Uterus (tissue), 2 donors: ENCODE data around the gene APP.

Source experiments
- POLR2A ChIP-seq, 2 donors: fragments of 450-650 bp; IDR thresholded peaks; one replicate each; pipeline ENCODE4 v1.6.1; 2016; ENCODE audit warnings: antibody characterized with exemption in 2 of 2, mild to moderate bottlenecking in 1 of 2, moderate library complexity in 1 of 2
- TF ChIP-seq, protein P1 (sequence below), 4 experiments: fragments of 200-600 bp in 2 of 4; fragments of 450-650 bp in 2 of 4; sonication (generic) in 2 of 4; IDR thresholded peaks; one replicate each; pipeline ENCODE4 v1.5.1; 2016 to 2019; ENCODE audit warnings: antibody characterized with exemption in 4 of 4, mild to moderate bottlenecking in 2 of 4, moderate library complexity in 1 of 4

DNA sequence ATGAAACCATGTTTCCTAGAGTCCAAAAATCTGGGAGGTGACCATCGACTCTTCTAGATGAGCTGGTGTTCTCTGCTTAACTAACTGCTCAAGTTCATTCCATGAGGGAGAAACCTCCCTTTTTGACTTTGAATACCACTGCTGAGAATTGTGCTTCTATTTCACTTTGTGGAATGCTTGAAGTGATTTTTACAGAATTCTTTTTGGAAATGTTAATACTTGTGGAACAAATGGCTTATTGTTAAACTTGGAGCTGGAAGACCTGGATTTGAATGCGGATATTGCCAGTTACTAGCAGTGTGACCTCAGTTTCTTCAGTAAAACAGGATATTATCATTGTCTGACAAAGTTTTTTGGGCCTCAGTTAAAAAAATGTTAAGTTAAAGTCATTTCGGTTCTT is 36.5 kb upstream of the APP start:
- TF ChIP-seq, protein P1, sequence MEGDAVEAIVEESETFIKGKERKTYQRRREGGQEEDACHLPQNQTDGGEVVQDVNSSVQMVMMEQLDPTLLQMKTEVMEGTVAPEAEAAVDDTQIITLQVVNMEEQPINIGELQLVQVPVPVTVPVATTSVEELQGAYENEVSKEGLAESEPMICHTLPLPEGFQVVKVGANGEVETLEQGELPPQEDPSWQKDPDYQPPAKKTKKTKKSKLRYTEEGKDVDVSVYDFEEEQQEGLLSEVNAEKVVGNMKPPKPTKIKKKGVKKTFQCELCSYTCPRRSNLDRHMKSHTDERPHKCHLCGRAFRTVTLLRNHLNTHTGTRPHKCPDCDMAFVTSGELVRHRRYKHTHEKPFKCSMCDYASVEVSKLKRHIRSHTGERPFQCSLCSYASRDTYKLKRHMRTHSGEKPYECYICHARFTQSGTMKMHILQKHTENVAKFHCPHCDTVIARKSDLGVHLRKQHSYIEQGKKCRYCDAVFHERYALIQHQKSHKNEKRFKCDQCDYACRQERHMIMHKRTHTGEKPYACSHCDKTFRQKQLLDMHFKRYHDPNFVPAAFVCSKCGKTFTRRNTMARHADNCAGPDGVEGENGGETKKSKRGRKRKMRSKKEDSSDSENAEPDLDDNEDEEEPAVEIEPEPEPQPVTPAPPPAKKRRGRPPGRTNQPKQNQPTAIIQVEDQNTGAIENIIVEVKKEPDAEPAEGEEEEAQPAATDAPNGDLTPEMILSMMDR (IDR thresholded peaks at IDR 0.05): no peak
- TF ChIP-seq POLR2A (IDR thresholded peaks at IDR 0.05): no peak
